Measurements from ENCODE around the gene ZNF581.

GRCh38 chr19:55667511-55667910 is 24.1 kb downstream of the ZNF581 start:
- TF ChIP-seq POLR2A (IDR thresholded peaks at IDR 0.05) = no peak
- TF ChIP-seq, protein P1, sequence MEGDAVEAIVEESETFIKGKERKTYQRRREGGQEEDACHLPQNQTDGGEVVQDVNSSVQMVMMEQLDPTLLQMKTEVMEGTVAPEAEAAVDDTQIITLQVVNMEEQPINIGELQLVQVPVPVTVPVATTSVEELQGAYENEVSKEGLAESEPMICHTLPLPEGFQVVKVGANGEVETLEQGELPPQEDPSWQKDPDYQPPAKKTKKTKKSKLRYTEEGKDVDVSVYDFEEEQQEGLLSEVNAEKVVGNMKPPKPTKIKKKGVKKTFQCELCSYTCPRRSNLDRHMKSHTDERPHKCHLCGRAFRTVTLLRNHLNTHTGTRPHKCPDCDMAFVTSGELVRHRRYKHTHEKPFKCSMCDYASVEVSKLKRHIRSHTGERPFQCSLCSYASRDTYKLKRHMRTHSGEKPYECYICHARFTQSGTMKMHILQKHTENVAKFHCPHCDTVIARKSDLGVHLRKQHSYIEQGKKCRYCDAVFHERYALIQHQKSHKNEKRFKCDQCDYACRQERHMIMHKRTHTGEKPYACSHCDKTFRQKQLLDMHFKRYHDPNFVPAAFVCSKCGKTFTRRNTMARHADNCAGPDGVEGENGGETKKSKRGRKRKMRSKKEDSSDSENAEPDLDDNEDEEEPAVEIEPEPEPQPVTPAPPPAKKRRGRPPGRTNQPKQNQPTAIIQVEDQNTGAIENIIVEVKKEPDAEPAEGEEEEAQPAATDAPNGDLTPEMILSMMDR (IDR thresholded peaks at IDR 0.05) = no peak
- TF ChIP-seq EP300 (IDR thresholded peaks at IDR 0.05) = no peak

Data from ovary (tissue), 3 donors.